OCI-LY3 (cell line): ENCODE data around the gene PRKCQ.

Source experiments
- CTCF ChIP-seq: fragments of 200-600, 300-600 bp; sonication (generic); IDR thresholded peaks from 2 replicates; pipeline ENCODE4 v1.5.1; 2014; ENCODE audit warnings: antibody characterized with exemption, low read length, low read depth
- EZH2phosphoT487 ChIP-seq: fragments of 200-600 bp; shearing (Covaris generic); IDR thresholded peaks from 2 replicates; pipeline ENCODE4 v1.6.1; 2018; ENCODE audit warnings: antibody characterized with exemption, mixed run types, low read depth

GRCh38 chr10:6622921-6623320 lies 42.8 kb upstream of the PRKCQ start:
- TF ChIP-seq CTCF (no peak), EZH2phosphoT487 (no peak)
